OCI-LY1 (cell line): ENCODE data around the gene OTOL1.

Experiments
- CTCF ChIP-seq: fragments of 200-600 bp; sonication (generic), shearing (Covaris generic); IDR thresholded peaks from 2 replicates; pipeline ENCODE4 v1.5.1; 2017; ENCODE audit warnings: mild to moderate bottlenecking, antibody characterized with exemption, low read length, moderate library complexity, mixed read lengths
- EZH2 ChIP-seq: fragments of 200-600 bp; sonication (generic), shearing (Covaris generic); IDR thresholded peaks from 2 replicates; pipeline ENCODE4 v1.8.0; 2017; ENCODE audit warnings: borderline replicate concordance, mixed run types, mild to moderate bottlenecking, antibody characterized with exemption, low read length, moderate library complexity, mixed read lengths

- no peak for TF ChIP-seq CTCF
- no peak for TF ChIP-seq EZH2
Observed at GRCh38 chr3:161510510-161511260, 14.1 kb downstream of the OTOL1 start.
